Stimulated activated CD4-positive, alpha-beta T cell treated with anti-CD3 and anti-CD28 coated beads, Interleukin-15, amount 100 ng/mL, for 24 hours (primary cell): ENCODE results near the gene MAP3K3.

Experiments
- DNase-seq: peaks from one replicate; pipeline ENCODE4 v3.0.0-alpha.2; 2020

Gene MAP3K3

DNA sequence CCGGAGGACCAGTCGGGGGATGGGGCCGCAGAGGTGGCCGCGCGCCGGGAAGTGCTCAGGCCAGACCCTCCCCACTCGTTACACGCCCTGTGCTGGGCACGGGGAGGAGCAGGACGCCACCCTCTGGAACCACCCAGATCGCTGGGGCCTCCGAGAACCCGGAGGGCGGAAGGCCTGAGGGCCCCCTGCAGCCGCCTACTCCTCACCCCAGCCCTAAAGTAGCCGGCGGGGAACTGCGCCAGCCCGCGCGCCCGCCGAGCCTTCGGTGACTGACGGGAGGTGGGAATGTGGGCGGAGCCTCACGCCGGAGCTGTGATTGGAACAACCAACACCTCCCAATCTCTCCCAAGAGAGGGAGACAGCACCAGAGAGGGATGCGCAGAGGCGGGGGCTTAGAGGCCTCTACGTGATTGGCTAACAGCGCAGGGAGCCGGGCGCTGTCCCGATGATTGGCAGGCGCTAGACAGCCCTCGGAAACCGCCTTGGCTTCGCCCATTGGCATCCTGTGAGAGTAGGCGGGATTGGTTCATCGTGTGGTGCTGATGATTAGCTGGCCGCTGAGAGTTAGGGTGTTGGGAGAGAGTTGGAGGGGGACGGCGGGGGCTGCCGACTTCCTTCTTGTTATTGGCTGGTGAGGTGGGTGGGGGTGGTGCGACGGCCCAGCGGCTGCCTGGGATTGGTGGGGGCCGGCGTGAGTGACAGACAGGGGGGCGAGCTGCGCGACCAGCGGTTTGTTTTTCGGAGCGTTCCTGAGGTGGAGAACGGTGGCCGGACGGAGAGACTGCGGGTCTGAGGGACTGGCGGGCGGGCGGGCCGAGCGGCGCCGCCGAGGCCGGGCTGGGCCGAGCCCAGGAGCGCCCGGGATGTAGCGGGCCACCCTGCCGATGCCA lies at the start of gene MAP3K3:
Gene MAP3K3, plus strand, starts transcription at position 734 of the 890 bp plus-strand sequence. CDS start 343 bp downstream, outside the sequence.
- DNase-seq, result peak; percentile 98

DNA sequence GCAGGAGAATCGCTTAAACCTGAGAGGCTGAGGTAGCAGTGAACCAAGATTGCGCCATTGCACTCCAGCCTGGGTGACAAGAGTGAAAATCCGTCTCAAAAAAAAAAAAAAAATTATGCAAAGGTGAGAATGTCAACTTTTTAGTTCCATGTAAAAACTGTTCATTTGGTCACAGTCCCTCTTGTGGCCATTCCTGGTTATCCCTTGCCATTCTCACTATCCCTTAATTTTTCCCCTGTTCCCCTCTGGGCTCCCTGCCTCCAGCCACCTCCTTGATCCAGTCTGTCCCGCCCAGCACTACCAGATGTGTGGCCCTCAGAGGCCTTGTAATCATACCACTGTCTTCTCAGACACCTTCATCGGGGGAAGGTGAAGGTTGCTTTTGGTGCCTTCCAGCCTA lies 48.6 kb upstream of the MAP3K3 start:
- no peak for DNase-seq

DNA sequence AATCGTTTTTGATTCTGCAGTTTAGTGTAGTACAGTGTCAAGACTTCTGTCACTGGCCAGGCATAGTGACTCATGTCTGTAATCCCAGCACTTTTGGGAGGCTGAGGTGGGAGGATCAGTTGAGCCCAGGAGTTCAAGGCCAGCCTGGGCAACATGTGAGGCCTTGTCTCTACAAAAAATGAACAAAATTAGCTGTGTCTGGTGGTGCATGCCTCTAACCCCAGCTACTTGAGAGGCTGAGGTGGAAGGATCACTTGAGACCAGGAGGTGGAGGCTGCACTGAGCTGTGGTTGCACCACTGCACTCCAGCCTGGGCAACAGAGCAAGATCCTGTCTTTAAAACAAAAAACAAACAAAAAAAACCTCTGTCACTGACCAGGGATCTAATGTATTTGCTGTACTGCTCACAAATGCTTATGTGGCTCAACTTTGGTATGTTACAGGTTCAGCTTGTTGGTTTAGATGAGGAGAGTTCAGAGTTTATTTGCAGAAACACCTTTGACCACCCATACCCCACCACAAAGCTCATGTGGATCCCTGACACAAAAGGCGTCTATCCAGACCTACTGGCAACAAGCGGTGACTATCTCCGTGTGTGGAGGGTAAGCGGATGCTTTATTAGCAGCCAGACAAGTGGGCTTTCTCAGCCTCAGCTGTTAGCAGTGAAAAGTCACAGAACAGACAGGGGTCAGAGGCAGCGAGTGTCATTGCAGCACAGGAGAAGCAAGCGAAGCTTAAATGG lies 44.0 kb upstream of the MAP3K3 start:
- no peak for DNase-seq

DNA sequence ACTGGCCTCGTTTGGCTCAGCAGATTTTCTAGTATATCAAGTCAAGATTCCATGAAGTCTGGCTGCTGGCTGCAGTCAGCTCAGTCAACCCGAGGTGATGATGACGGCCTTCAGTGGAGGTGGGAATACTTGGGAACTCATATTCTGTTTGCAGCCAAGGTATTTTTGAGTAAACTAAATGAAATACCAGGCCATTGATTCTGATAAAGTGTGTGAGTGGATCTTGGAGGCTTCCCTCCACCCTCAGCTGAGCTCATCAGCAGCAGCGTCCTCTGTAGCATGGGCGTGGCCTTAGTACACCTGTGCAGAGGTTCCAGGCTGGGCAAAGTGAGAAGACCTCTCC lies 43.5 kb upstream of the MAP3K3 start:
- no peak for DNase-seq

DNA sequence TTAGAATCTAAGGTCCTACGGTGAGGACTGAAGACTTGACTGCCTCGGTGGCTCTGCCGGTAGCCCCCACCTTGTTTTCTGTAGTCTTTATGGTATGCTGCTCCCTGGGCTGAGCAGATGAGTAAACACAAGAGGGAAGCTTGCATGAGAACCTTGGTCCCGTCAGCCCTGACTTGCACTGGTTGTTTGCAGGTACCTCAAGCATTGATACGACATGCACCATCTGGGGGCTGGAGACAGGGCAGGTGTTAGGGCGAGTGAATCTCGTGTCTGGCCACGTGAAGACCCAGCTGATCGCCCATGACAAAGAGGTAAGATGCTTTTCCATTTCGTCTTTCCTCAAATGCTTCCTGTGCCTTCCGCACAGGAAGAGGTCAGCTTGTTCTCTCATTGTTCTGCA lies 42.6 kb upstream of the MAP3K3 start:
- no peak for DNase-seq

DNA sequence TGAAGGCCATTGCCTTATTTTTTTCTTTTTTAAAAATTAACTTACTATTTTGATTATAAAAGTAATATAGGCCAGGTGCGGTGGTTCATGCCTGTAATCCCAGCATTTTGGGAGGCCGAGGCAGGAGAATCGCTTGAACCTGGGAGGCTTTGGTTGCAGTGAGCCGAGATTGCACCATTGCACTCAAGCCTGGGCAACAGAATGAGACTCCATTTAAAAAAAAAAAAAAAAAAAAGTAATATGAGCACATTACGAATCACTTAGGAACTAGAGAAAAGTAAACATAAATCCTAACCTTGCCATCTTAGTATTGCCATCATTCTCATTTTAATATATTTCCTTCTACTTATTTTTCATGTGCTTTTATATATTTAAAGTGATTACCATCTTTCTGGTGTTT lies 34.4 kb upstream of the MAP3K3 start:
- DNase-seq, result no peak

DNA sequence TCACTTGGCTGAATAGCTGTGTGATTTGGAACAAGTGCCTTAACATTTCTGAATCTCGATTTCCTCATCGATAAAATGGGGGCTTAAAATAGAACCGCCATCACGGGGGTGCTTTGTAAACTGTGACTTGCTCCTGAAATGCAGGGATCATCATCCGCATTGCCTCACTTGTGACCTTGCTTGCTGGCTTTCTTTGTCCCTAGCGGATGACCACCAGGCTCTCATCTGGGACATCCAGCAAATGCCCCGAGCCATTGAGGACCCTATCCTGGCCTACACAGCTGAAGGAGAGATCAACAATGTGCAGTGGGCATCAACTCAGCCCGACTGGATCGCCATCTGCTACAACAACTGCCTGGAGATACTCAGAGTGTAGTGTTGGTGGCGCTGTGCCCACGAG lies 33.4 kb upstream of the MAP3K3 start:
- no peak for DNase-seq

DNA sequence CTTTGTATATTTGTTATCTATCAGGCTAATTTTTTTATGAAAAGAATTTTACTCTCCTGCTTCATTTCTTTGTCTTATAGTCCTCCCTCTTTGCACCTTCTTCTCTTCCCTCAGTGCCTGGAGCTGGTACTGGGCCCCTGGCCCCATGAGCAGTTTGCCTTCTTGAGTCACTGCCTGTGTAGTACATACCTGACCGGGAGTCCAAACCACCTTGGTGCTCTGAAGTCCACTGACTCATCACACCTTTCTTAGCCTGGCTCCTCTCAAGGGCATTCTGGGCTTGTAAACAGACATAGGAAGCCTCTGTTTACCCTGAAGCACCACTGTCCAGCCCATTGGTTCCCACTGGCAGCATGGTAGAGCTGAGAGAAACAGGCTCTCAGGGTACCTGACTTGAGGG lies 32.6 kb upstream of the MAP3K3 start:
- DNase-seq, result no peak

DNA sequence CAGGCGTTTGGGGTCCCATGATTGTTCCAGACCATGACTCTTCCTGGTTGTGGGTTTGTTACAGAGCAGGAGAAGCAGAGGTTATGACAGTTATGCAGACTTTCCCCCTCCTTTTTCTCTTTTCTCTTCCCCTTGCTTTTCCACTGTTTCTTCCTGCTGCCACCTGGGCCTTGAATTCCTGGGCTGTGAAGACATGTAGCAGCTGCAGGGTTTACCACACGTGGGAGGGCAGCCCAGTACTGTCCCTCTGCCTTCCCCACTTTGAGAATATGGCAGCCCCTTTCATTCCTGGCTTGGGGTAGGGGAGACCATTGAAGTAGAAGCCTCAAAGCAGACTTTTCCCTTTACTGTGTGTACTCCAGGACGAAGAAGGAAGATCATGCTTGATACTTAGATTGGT lies 29.4 kb upstream of the MAP3K3 start:
- no peak for DNase-seq

DNA sequence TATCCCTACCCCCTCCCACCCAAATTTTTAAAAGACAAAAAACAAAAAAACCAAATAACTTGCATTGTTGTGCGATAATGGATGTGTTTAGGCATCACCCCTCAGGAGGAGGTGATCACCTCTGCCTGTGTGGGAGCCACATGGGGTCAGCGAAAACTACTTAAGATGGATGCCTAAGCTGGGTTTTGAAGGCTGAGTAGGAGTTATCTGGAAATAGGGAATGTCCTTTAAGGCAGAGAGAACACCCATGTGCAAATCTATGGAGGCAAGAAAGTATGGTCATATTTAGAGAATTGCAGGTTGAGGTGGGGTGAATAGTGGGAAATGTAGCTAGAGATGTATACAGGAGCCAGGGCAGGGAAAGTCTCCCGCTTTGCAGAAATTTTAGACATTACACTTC lies 27.1 kb upstream of the MAP3K3 start:
- no peak for DNase-seq

DNA sequence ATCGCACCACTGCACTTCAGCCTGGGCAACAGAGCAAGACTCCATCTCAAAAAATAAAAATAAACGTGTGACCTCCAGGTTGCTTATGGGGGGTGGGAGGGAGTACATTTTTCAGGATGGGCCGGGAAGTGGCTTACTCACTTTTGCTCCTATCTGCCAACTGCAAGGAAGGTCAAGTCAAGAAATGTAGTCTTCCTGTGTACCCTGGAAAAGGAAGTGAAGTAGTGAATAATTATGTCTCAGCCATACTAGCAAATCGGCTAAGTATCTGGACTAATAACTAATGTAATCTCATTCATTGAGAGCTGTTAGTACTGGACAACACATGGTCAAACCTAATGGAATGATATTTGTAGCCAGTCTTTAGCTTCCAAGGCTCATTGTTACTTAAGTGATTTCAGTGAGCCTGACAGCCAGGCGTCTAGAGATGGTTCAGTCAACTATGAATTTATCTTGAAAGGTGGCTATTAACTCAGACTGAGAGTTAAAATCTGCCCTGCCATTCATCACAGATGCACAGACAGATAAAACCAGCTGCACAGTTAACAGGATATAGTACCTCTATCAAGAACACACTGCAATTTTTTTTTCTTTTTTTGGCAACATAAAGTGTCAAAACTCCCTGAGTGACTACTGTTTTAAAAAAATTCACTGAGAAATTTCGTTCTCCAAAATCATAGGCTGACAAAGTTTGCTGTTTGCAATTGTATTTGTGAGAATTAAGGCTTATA lies 25.2 kb upstream of the MAP3K3 start:
- DNase-seq, result no peak

DNA sequence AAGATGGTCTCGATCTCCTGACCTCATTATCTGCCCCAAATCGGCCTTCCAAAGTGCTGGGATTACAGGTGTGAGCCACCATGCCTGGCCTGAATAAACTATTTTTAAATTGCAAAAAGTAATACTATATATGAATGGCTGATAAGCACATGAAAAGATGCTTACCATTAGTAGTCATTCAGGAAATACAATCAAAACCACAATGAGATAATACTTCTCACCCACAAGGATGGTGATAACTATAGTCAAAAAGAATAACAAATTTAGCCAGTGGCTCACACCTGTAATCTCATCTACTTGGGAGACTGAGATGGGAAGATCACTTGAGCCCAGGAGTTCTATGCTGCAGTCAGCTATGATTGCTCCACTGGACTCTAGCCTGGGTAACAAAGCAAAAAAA lies 23.9 kb upstream of the MAP3K3 start:
- no peak for DNase-seq

DNA sequence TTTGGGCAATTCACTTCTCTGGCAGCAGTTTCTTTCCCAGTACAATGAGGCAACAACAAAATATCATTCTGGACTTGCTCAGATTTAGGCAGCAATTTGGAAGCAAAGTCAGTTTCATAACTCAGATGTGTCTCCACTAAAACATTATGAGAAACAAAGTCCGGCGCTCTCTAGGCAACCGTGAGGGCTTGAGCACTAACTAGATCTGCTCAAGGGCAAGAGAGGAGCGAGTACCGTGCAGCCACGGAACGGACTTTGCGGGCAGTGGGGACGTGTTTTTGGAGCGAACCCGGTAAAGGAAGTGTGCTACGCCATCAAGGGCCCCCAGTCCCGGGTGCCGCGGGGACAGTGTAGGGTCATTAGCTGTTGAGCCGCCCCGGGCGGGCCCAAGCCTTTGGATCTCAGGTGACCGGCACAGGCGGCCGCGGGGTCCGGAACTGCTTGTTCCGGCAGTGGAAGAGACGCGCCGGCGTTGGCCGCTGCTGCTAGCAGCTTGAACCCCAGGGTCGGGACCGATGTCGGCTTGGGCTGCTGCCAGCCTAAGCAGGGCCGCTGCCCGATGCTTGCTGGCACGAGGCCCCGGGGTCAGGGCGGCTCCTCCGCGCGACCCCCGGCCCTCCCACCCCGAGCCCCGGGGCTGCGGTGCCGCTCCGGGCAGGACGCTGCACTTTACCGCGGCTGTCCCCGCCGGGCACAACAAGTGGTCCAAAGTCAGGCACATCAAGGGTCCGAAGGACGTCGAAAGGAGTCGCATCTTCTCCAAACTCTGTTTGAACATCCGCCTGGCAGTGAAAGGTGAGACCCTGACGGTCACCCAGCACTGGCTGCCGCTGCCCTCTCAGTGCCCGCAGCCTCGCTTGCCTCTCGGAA lies 21.4 kb upstream of the MAP3K3 start, which contains the start of gene TACO1:
Gene TACO1, plus strand, starts transcription at position 327 of the 870 bp plus-strand sequence. Its CDS starts 189 bp downstream, at position 516.
- peak; percentile 86 for DNase-seq

DNA sequence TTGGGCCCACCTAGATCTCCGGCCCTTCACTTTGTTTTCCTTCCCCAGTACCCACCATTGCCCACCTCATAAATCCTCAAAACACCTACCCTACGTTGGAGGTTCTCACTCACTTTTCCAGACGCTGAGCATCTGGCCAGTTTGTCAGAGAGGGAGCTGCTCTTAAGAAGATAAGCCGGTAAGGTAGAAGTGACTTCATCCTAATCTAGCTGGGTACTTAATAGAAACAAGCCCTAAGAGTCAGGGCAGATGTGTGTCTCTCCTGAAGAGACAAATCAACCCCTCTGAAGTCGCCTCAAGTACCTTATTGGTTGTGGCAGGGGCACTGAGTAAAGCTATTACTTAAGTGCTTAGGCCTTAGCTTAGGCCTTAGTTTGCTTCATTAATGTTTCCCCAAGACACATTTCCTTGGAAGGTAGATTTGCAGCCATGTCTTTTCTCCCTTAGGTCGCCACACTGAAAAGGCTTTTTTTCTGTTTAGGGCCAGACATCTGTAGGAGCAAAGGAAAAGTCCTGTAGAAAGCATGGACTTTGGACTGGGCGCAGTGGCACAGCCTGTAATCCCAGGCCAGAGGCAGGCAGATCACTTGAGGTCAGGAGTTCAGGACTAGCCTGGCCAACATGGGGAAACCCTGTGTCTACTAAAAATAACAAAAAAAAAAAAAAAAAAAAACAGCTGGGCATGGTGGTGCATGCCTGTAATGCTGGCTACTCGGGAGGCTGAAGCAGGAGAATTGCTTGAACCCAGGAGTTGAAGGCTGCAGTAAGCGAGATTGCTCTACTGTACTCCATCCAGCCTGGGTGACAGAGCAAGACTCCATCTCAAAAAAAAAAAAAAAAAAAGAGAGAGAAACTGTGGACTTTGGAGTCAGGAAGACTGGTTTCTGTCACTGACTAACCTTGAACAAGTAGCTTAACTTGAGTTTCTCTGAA lies 20.5 kb upstream of the MAP3K3 start:
- no peak for DNase-seq

DNA sequence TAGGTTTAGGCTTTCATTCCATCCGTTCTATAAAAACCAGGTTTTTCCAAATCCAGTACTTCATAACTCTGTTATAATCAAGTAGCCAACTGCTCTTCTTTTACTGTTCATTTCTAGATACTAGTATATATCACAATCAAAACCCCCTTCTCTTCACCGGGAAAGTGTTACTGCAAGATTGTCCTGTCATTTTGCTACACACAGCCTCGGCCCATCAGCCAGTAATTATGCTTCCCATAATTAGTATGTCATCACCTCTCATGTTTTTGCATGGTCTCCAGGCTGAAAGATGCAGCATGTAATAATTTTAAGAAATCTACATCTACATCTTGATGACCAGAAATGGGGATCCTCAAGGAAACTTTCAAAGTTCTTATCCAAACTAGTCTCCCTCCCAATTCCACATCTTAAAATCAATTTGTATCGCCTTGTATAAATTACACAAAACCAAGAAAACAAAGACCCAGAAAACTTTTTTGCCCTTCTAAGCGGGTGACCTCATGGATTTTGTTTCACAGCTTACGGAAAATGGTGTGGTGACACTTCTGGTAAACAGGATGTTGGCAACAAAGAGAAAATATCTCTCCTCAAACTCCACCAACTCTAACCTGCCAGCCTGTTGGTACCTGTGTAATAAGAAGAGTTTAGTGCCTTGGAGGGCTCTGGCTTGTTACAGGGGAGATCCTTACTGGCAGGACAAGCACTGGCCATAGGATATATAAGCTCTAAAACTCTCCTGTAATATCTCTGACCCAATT lies 12.2 kb upstream of the MAP3K3 start:
- DNase-seq, result no peak

DNA sequence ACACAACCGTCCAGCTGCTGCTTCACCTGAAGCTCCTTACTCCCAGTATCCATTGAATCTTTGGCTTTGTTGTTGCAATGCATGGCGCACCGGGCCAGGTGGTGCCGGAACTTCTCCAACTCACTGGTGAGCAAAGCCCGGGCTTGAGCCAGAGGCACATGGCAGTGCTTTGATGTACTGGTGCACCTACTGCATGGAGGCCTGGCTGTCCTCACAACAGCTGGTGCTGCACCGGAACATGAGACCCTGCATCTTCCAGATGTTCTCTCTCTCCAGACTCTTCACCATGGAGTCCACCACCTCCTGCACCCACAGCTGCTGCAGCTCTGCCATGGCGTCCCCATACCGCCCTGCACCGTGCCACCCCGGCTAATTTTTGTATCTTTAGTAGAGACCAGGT lies 11.4 kb upstream of the MAP3K3 start:
- DNase-seq, result no peak

DNA sequence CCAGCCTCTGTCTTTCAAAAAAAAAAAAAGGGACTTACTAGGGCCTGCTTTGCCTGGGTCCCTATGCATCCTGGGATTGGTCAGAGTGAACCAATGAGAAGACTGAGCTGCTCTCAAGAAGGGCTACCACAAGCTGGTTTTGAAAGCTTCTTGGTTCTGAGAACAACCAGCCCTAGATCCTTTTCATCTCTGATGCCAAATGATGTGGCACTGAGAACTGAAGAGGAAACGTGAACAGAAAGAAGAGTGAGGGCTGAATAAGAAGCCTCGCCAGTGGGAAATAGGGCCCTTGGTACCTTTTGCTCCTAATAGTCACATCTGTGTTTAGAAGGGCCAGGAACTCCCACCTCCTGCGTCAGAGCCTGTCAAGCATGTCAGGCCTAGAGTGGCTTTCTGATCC lies 10.9 kb upstream of the MAP3K3 start:
- no peak for DNase-seq

DNA sequence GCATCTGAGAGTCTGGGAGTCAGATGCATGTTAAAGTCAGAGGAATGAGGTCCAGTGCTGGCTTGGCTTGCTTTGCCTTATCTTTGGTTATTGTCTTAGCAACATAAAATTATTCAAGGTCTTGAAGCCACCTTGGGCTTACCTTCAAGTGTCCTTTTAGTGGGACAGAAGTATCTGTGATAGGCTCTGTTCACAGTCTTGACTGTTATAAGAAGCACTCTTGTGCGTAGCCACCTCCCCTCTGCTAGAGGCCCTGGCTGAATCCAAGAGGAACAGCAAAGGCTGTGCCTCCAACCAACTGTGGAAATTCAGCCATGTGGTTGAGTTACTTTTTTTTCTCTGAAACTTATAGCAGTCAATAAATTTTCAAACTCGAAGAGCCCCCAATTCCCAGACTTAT lies 8.6 kb upstream of the MAP3K3 start:
- DNase-seq, result no peak

DNA sequence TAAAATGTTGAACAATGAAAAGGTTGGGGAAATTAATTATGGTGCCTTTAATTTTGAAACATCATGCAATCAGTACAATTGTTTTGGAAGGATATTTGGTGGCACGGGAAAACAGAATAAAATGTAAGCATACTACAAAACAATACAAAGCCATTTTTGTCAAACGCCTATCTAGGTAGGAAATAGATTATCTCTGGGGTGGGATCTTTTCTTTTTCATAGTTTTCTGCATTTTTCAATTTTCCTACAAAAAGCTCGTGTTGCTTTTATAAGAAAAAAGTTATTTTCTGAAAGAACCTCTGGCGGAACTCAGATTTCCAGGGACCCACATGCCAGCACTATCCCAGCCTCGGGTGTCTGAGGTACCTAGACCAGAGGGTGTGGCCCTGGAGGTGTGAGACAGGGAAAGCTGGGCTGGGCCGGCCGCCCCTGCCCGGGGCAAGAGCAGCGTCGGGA lies 961 bp upstream of the MAP3K3 start:
- DNase-seq, result no peak

DNA sequence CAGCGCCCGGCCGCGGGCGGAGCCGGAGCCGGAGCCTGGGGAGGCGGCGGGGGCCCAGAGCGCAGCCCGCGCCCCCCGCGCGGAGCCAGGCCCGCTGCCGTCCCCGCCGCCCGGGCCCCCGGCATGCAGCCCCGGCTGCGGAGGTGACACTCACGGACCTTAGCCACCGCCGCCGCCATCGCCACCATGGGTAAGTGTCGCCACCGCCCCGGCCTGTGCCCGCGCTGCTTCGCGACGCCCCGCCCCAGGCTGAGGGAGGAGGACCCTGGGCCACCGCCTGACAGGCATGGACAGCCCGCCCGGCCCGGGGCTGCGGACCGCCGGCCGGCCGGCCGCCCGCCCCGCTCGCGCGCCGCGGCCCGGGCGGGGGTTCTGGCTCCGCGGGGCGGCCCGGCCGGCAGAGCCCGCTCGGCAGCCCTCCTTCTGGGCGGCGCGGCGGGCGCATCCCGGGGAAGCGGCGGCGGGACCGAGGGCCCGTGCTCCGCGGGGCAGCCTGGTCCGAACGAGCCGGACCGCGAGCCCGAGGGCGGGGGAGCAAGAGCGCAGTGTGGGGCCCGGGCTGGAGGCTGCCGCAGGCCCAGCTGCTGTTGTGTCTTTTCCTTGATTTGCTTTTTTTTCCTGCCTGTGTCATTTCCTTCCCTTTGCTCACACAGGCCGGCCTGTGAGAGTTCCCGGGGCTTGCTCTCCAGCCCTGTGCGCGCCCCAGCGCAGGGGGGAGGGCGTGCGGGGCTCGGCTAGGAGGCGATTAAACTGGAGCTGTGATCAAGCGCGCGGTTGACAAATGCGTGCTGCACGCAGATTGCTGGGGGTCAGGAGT lies 565 bp downstream of the MAP3K3 start:
- peak; percentile 76 for DNase-seq
